Measurements from ENCODE around the gene TIGD3.

TIGD3 gene

GRCh38 chr11:65373839-65374580 is 19.5 kb downstream of the TIGD3 start:
- no peak for DNase-seq

GRCh38 chr11:65375012-65375411 is 20.5 kb downstream of the TIGD3 start:
- no peak for DNase-seq

GRCh38 chr11:65376138-65376713 is 21.7 kb downstream of the TIGD3 start:
- no peak for DNase-seq

GRCh38 chr11:65377036-65377435 is 22.5 kb downstream of the TIGD3 start:
- DNase-seq: no peak

GRCh38 chr11:65377777-65378176 is 23.2 kb downstream of the TIGD3 start:
- DNase-seq: no peak

- no peak for DNase-seq
Observed at GRCh38 chr11:65378208-65378927, 23.8 kb downstream of the TIGD3 start.

GRCh38 chr11:65378928-65379638 is 24.5 kb downstream of the TIGD3 start:
- DNase-seq: no peak

GRCh38 chr11:65379698-65380459 is 25.3 kb downstream of the TIGD3 start:
- DNase-seq: no peak

GRCh38 chr11:65380460-65381119 is 26.0 kb downstream of the TIGD3 start:
- DNase-seq: no peak

- DNase-seq: no peak
Observed at GRCh38 chr11:65381716-65382032, 27.1 kb downstream of the TIGD3 start.

- peak; percentile 92 for DNase-seq
Observed at GRCh38 chr11:65382033-65382803, 27.7 kb downstream of the TIGD3 start, which contains the start of gene SLC25A45. TSS of gene SLC25A45 (minus strand) at chr11:65382646. CDS start at chr11:65381951, 695 bp downstream.

GRCh38 chr11:65382804-65383368 is 28.3 kb downstream of the TIGD3 start:
- DNase-seq: no peak

- DNase-seq: no peak
Observed at GRCh38 chr11:65383778-65384177, 29.2 kb downstream of the TIGD3 start.

GRCh38 chr11:65384301-65384889 is 29.8 kb downstream of the TIGD3 start:
- DNase-seq: no peak

- DNase-seq: peak; percentile 92
Observed at GRCh38 chr11:65386307-65387140, 32.0 kb downstream of the TIGD3 start, which contains the start of gene FRMD8. TSS of gene FRMD8 (plus strand) at chr11:65386637. CDS start at chr11:65387037, 400 bp downstream.

GRCh38 chr11:65388731-65389130 is 34.2 kb downstream of the TIGD3 start:
- DNase-seq: no peak

GRCh38 chr11:65389294-65389980 is 34.9 kb downstream of the TIGD3 start:
- no peak for DNase-seq

- no peak for DNase-seq
Observed at GRCh38 chr11:65390099-65390941, 35.8 kb downstream of the TIGD3 start.

All from activated T-cell treated with anti-CD3 and anti-CD28 coated beads, Interleukin-2, amount 50 U/mL, for 1 hour (primary cell).